HEK293T (cell line): ENCODE measurements around the gene ADNP2.

Source experiments
- ARNT ChIP-seq: fragments of 450-650 bp; IDR thresholded peaks from 2 replicates; pipeline ENCODE4 v1.6.1; 2017; ENCODE audit warnings: mild to moderate bottlenecking
- BHLHE40 ChIP-seq: fragments of 450-650 bp; IDR thresholded peaks from 2 replicates; pipeline ENCODE4 v1.6.1; 2016; ENCODE audit warnings: mild to moderate bottlenecking, moderate library complexity, borderline replicate concordance
- CTBP1 ChIP-seq: fragments of 450-650 bp; IDR thresholded peaks from 2 replicates; pipeline ENCODE4 v1.6.1; 2016; ENCODE audit warnings: borderline replicate concordance
- FOXK2 ChIP-seq: fragments of 450-650 bp; IDR thresholded peaks from 2 replicates; pipeline ENCODE4 v1.6.1; 2016; ENCODE audit warnings: mild to moderate bottlenecking
- FOXM1 ChIP-seq: fragments of 450-650 bp; IDR thresholded peaks from 2 replicates; pipeline ENCODE4 v1.6.1; 2017; ENCODE audit warnings: mild to moderate bottlenecking, borderline replicate concordance
- HDGF ChIP-seq: fragments of 450-650 bp; IDR thresholded peaks from 2 replicates; pipeline ENCODE4 v1.6.1; 2017; ENCODE audit warnings: antibody characterized with exemption, borderline replicate concordance
- LEF1 ChIP-seq: fragments of 450-650 bp; IDR thresholded peaks from 2 replicates; pipeline ENCODE4 v1.6.1; 2017; ENCODE audit warnings: mild to moderate bottlenecking, borderline replicate concordance
- NFRKB ChIP-seq: fragments of 450-650 bp; IDR thresholded peaks from 2 replicates; pipeline ENCODE4 v1.6.1; 2016; ENCODE audit warnings: mild to moderate bottlenecking, moderate library complexity
- SP1 ChIP-seq: fragments of 450-650 bp; IDR thresholded peaks from 2 replicates; pipeline ENCODE4 v1.6.1; 2017
- SUZ12 ChIP-seq: fragments of 450-650 bp; IDR thresholded peaks from 2 replicates; pipeline ENCODE4 v1.6.1; 2016; ENCODE audit warnings: mild to moderate bottlenecking
- TARDBP ChIP-seq: fragments of 450-650 bp; IDR thresholded peaks from 2 replicates; pipeline ENCODE4 v1.6.1; 2016
- ZNF384 ChIP-seq: fragments of 450-650 bp; IDR thresholded peaks from 2 replicates; pipeline ENCODE4 v1.6.1; 2016
- TF ChIP-seq, protein P1 (sequence below): fragments of 450-650 bp; IDR thresholded peaks from 2 replicates; pipeline ENCODE4 v1.6.1; 2016

DNA sequence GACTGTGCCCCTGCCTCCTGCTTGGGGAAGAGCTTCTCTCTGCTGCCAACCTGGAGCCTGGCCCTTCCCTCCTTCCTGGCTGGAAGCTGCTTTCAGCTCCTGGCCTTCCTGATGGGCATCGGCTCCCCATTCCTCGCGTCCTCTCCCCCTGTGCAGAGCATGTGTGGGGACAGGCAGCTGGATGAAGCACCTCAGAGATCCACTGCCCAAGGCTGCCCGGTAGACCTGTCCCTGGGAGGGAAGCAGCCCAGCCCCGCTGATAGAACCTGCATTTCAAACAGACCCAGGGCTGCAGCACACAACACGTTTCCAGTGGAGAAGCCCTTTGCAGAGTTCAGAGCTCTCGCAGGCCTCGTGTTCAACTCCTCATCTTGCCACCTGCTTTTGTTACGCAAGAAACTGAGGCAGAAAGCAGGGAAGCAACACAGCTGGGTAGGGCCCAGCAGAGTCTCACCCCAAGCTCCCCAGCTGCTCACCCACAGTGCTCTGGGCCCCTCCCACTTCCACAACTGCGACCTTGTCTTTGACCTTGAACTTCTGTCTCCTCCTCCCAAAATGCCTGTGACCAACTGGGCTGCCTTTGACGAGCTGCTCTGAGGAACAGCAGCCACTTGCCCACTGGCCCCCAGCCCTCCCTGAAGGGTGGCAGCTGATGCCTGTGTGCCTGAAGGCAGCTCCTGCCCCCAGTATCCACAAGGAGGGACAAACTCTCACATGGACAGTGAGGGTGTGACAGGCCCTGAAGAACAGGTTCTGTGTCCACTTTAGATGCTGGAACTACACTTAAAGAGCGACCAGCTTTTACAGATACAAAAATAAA lies 72.8 kb downstream of the ADNP2 start:
- TF ChIP-seq SP1, result no peak
- TF ChIP-seq, protein P1, sequence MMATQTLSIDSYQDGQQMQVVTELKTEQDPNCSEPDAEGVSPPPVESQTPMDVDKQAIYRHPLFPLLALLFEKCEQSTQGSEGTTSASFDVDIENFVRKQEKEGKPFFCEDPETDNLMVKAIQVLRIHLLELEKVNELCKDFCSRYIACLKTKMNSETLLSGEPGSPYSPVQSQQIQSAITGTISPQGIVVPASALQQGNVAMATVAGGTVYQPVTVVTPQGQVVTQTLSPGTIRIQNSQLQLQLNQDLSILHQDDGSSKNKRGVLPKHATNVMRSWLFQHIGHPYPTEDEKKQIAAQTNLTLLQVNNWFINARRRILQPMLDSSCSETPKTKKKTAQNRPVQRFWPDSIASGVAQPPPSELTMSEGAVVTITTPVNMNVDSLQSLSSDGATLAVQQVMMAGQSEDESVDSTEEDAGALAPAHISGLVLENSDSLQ, result no peak
- no peak for TF ChIP-seq HDGF
- TF ChIP-seq TARDBP, result no peak
- no peak for TF ChIP-seq ARNT
- no peak for TF ChIP-seq FOXM1
- no peak for TF ChIP-seq LEF1
- no peak for TF ChIP-seq ZNF384
- TF ChIP-seq BHLHE40, result no peak
- no peak for TF ChIP-seq NFRKB
- TF ChIP-seq FOXK2, result no peak
- TF ChIP-seq SUZ12, result no peak
- no peak for TF ChIP-seq CTBP1
